Hepatocyte (in vitro differentiated cells): ENCODE data around the gene C3orf22. TPM values are rescaled to one million over a fixed set of nuclear protein-coding genes. Genes with fewer than 3 reads are reported as not detected.

ENCODE experiments used
- DNase-seq: peaks from one replicate; pipeline ENCODE4 v3.0.0-alpha.2; 2016; ENCODE audit warnings: low spot score
- H2AFZ ChIP-seq: fragments of 200-600 bp; sonication (generic); 2 replicates; pipeline ENCODE4 v1.6.0; 2016; ENCODE audit warnings: antibody characterized with exemption, mild to moderate bottlenecking
- H3K27ac ChIP-seq: fragments of 200-600 bp; sonication (generic); 2 replicates; pipeline ENCODE4 v1.5.1; 2016; ENCODE audit warnings: mild to moderate bottlenecking
- H3K27me3 ChIP-seq: fragments of 200-600 bp; sonication (generic); 2 replicates; pipeline ENCODE4 v1.6.1; 2016
- H3K36me3 ChIP-seq: fragments of 200-600 bp; sonication (generic); replicated peaks from 2 replicates; pipeline ENCODE4 v1.5.1; 2016; ENCODE audit warnings: low read depth; ENCODE audit not compliant: insufficient read depth
- H3K4me1 ChIP-seq: fragments of 200-600 bp; sonication (generic); 2 replicates; pipeline ENCODE4 v1.5.1; 2016; ENCODE audit warnings: mild to moderate bottlenecking, moderate library complexity; ENCODE audit not compliant: insufficient read depth
- H3K4me2 ChIP-seq: fragments of 200-600 bp; sonication (generic); 2 replicates; pipeline ENCODE4 v1.6.0; 2016
- H3K4me3 ChIP-seq: fragments of 200-600 bp; sonication (generic); 2 replicates; pipeline ENCODE4 v1.5.1; 2016; ENCODE audit warnings: mild to moderate bottlenecking
- H3K79me2 ChIP-seq: fragments of 200-600 bp; sonication (generic); 2 replicates; pipeline ENCODE4 v1.6.0; 2017; ENCODE audit warnings: mild to moderate bottlenecking
- H3K9me2 ChIP-seq: fragments of 200-600 bp; sonication (generic); replicated peaks from 2 replicates; pipeline ENCODE4 v1.6.0; 2017; ENCODE audit warnings: mild to moderate bottlenecking; ENCODE audit not compliant: insufficient read depth
- H3K9me3 ChIP-seq: fragments of 200-600 bp; sonication (generic); 2 replicates; pipeline ENCODE4 v1.5.1; 2016; ENCODE audit warnings: low read depth, mild to moderate bottlenecking
- H4K20me1 ChIP-seq: fragments of 200-600 bp; sonication (generic); 2 replicates; pipeline ENCODE4 v1.6.0; 2016; ENCODE audit warnings: mild to moderate bottlenecking; ENCODE audit not compliant: insufficient read depth, poor library complexity, severe bottlenecking
- CTCF ChIP-seq: fragments of 200-600 bp; sonication (generic); IDR thresholded peaks from 2 replicates; pipeline ENCODE4 v1.5.1; 2016; ENCODE audit warnings: antibody characterized with exemption, mild to moderate bottlenecking; ENCODE audit not compliant: poor library complexity
- EZH2 ChIP-seq: fragments of 200-600 bp; sonication (generic); IDR thresholded peaks from 2 replicates; pipeline ENCODE4 v1.6.1; 2016; ENCODE audit warnings: antibody characterized with exemption, mild to moderate bottlenecking, borderline replicate concordance
- EZH2phosphoT487 ChIP-seq: fragments of 200-600 bp; sonication (generic); IDR thresholded peaks from one replicate; pipeline ENCODE4 v1.6.1; 2018; ENCODE audit warnings: antibody characterized with exemption, mild to moderate bottlenecking, low read depth, moderate library complexity; ENCODE audit not compliant: unreplicated experiment, severe bottlenecking
- WGBS: methylation state at CpG from one replicate; pipeline ENCODE4 v1.1.6; 2016; ENCODE audit warnings: low lambda C conversion rate; ENCODE audit errors: missing lambda C conversion rate; 5-methylcytosine and 5-hydroxymethylcytosine counted together
- polyA plus RNA-seq: library from polyadenylated mRNA; unstranded; fragments of >200 nt; fragmentation: Nextera tagmentation; extraction: Ambion mirVana; gene quantifications from 2 replicates; pipeline ENCODE4 v1.2.1, GENCODE V29; 2016
- total RNA-seq: library from RNA; depleted of rRNA; stranded (reverse); fragments of >200 nt; gene quantifications from 2 replicates; pipeline ENCODE4 v1.2.3, GENCODE V29; 2014

Gene C3orf22
- total and polyA plus RNA-seq, 2 experiments from 2014 or later, result not detected

DNA sequence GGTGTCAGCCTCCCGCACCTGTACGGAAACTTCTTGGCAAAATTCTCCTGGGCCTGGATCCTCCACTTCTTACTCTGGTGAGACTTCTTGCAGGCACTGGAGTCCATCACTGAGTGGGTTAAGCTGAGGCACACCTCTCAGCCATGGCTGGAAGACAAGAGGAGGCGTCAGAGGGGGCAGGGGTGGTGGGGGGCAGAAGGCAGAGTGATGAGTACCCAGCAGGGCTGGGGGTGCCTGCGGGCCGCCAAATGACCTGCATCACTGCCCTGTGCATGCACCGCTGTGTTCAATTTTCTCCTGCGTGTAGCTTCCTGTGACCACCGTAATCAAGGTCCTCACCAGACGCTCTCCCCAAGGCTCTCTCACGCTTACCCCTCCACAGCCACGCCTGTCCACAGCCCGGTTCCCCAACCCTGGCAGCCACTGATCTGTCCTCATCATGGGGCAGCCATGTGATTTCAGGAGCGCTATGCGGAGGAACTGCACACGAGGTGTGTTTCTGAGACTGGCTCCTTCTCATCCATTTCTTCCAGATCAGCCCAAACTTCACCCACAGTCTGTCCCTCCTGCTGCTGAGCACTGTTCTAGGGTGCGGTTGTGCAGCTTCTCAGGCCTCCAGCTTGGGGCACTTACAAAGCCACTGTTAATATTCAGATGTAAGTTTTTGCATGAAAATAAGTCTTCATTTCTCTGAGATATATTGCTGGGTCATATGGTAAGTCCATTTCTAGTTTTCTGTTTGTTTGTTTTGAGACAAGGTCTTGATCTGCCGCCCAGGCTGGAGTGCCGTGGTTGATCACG is 5.2 kb downstream of the C3orf22 start:
- no peaks in the 10 kb centered on the region for H3K36me3 ChIP-seq
- DNase-seq, result no peak
- TF ChIP-seq EZH2phosphoT487 (no peak), EZH2 (no peak), CTCF (no peak)
- H3K9me2 ChIP-seq, result no peaks in the 10 kb centered on the region
- no peak overlapping the region for H2AFZ ChIP-seq
- H3K9me3 ChIP-seq, result no peaks in the 10 kb centered on the region
- no peaks in the 10 kb centered on the region for H3K27me3 ChIP-seq
- 94% methylated on average over 18 of the region's 19 CpGs for WGBS
- H3K4me3 ChIP-seq, result no peak overlapping the region
- no peaks in the 10 kb centered on the region for H3K79me2 ChIP-seq
- no peak overlapping the region for H3K4me2 ChIP-seq
- H3K4me1 ChIP-seq, result no peaks in the 10 kb centered on the region
- no peak overlapping the region for H3K27ac ChIP-seq
- H4K20me1 ChIP-seq, result no peaks in the 10 kb centered on the region

DNA sequence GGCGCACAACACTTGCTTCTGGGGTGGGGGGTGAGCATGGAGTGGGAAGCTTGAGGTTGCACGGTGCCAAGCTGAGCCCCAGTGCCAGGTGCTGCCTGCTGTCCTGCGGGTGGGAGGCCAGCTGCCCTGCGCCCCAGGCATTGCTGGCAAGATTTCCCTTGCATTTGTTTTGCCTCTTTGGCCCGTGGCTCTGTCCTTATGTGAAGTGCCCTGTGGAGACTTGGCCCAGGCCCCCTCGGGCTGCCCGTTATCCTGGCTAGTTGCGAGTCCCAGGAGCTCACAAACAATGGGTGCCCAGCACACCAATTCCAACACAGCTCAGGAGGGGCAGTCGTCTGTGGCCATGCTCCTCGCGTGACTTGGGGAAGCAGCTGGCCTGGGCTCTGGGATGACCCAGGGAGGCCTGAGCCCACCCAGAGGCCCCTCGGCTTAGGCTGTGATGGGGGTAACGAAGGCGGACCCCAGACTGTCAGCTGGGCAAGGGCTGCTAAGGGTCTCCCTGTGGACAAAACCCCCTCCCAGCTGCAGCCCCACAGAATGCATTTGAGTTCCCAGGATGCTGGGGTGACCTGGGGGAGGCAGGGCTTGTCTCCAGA is 5.9 kb downstream of the C3orf22 start:
- no peak overlapping the region for H3K4me2 ChIP-seq
- no peaks in the 10 kb centered on the region for H4K20me1 ChIP-seq
- no peak overlapping the region for H2AFZ ChIP-seq
- no peaks in the 10 kb centered on the region for H3K9me2 ChIP-seq
- no peak overlapping the region for H3K4me3 ChIP-seq
- DNase-seq, result no peak
- H3K27ac ChIP-seq, result no peak overlapping the region
- WGBS, result 89% methylated on average over 14 of the region's 14 CpGs
- H3K9me3 ChIP-seq, result no peaks in the 10 kb centered on the region
- no peaks in the 10 kb centered on the region for H3K36me3 ChIP-seq
- no peaks in the 10 kb centered on the region for H3K27me3 ChIP-seq
- H3K79me2 ChIP-seq, result no peaks in the 10 kb centered on the region
- no peaks in the 10 kb centered on the region for H3K4me1 ChIP-seq
- TF ChIP-seq EZH2phosphoT487, result no peak
- TF ChIP-seq CTCF, result no peak
- TF ChIP-seq EZH2, result no peak

DNA sequence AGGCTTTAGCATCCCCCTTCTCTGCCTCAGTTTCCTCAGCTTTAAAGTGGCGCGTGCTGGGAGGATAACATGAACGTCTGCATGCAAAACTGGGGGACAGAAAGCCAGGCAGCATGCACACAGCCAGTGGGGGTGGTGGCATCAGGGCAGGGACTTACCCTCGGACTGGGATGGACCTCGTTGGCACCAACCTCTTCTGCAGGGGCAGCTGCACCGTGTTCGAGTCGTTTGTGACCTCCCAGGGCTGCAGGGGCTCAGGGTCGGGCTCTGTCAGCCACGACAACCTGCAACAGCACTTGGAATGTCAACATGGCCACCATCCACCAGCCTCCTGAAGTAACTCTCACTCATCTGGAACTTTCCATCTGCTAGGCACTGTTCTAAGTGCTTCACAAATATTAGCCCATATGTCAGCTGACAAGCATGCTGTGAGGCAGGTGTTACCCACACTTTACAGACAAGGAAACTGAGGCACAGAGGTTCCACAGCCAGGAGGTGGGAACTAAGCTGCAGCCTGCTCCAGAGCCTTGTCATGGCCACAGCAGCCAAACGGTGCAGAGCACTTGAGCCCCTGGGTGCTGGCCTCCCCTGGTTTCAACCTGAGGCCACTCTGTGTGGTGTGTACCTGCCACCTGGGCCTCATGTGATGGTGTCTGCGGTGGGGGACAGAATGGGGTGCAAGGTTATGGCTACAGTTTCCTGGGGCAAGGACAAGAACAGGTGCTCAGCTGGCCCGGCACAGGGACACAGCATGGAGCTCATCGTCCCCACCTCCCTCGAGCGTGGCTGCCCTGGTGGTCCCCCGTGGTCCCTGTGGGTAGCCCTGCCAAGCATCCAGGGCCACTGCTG is 6.7 kb downstream of the C3orf22 start:
- H3K27me3 ChIP-seq, result no peaks in the 10 kb centered on the region
- no peak overlapping the region for H3K27ac ChIP-seq
- WGBS, result 89% methylated on average over 17 of the region's 17 CpGs
- H2AFZ ChIP-seq, result no peak overlapping the region
- H3K9me3 ChIP-seq, result no peaks in the 10 kb centered on the region
- H4K20me1 ChIP-seq, result no peaks in the 10 kb centered on the region
- H3K4me2 ChIP-seq, result no peak overlapping the region
- H3K36me3 ChIP-seq, result no peaks in the 10 kb centered on the region
- H3K9me2 ChIP-seq, result no peaks in the 10 kb centered on the region
- H3K4me1 ChIP-seq, result no peaks in the 10 kb centered on the region
- TF ChIP-seq EZH2 (no peak), CTCF (no peak), EZH2phosphoT487 (no peak)
- H3K79me2 ChIP-seq, result no peaks in the 10 kb centered on the region
- no peak overlapping the region for H3K4me3 ChIP-seq
- DNase-seq, result no peak
